Left renal pelvis (tissue), 4 donors: ENCODE measurements around the gene WDR45. TPM values are rescaled to one million over a fixed set of nuclear protein-coding genes. Genes with fewer than 3 reads are reported as not detected.

ENCODE experiments used
- DNase-seq, 4 donors: peaks; one replicate each; pipeline ENCODE4 v3.0.0-alpha.2; 2013; ENCODE audit warnings: low read depth in 4 of 4, low spot score in 3 of 4
- polyA plus RNA-seq, 4 donors: library from polyadenylated mRNA; unstranded; fragments of 120-200 nt; gene quantifications; one replicate each; pipeline ENCODE4 v1.2.1, GENCODE V29; 2013; ENCODE audit not compliant: insufficient read length in 4 of 4

Gene WDR45
- polyA plus RNA-seq, 4 donors = 48.4 to 61.6 (median 55.6) TPM

DNA sequence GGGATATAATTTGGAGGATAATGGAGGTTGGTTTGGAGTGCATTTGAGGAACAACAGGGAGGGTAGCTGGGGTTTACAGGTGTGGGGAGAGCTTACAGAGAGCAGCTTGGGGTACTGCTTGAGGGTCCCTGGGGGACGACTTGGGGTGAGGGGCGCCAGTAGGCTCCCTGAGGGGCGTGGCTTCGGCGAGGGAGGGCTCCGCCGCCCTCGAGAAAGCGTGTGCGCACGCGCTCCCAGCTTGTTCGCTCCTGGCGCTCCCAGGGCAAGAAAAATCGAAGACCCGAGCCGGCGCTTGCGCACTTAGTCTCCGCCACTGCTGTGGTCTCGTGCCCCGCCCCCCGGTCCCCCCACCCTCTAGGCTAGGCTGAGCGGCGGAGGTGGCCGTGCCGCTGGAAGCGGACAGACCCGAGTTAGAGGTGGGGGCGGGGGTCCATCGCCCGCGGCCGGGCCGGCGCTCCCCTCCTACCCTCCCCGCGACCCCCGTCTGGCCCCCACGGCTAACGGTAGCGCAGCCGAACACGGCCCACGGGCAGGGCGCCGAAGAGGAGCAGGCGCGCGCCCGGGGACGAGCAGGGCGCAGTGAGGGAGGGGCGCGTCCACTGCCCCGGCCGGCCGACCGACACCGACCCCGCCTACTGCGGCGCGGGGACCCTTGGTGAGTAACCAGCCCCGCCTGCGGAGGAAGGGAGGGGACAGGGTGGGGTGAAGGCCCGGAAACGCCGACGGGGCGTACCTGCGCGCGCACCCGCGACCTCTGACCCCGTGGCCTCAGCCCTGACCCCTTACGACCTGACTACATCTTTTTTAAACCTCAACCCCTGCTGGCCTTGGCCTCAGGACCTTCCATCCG lies 26.2 kb downstream of the WDR45 start:
- no peak for DNase-seq

DNA sequence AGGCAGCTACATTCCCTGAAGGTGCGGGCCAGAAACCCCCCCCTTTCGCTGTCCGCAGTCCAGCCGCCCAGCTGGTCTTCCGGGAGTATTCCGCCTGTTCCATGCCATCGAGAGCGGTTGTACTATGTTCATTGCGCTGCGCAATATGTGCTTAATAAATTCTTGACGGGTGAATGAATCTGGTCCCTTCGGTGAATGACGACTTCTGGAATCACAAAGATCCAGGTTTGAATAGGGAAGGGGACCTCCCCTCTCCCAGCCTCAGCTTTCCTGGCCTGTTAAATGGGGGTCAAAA lies 35.8 kb downstream of the WDR45 start:
- DNase-seq = no peak

DNA sequence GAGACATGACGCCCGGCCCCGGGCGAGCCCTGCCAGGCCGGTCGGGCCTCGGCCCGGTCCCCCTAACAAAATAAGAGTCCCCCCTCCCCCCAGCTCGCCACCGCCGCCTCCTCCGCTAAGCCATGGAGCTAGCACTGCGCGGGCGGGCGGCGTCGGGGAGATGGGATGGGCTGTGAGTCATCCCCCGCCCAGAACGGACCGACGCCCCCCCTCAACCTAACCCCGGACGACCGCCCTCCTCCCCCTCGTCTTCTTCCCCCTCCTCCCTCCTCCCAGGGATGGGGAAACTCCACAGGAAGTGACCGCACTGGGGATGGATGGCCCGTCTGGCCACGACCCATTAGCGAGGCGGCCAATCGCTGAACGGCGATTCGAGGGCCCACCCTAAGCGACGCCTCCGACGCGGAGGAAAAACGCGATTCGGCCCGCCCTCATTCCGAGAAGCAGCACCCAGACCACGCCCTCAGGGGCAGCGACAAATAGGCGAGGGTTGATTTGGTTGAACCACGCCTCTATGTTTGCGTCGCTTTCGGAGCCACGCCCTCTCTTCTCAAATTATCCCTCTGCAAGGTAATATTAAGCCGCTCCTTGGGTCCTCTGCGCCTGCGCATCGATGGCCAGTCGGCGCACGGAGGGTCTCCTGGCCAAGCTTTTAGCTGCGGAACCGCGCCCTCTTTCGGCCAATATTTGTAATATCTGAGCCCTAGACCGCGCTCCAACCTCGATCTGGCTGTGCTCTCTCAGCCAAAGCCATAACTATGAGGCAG lies 36.3 kb downstream of the WDR45 start, which contains the start of gene TFE3:
TFE3 (minus strand) TSS at position 138 of the 767 bp plus-strand sequence; CDS start at position 7, 131 bp downstream.
- DNase-seq = peak; percentile 89 to 94 (median 92)

DNA sequence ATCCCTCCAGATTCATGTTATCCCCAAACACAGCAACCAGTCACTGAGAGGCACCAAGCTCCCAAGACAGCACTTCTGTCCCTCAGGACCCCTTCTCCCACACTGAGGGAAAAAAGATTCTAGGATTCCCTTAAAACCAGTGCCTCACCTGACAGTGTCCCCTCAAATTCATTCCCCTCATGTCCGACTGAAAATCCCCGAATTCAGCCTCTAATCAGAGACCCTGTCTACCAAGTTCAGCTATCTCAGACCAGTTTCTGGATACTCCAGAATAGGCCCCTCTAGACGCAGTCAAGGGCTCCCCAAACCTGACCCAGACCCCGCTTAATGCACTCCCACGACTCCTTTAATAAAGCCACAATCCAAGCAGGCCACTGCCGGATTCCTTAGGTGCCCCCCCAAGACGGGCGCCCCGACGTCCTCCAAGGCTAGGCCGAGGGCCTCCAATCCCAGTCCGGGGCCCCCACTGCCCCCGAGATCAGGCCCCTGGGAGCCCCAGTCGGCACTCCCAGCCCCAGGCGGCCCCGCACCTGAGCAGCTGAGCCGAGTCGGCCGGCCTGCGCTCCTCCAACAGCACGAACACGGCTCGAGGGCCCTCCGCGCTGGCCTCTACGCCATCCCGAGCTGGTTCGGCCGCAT lies 37.0 kb downstream of the WDR45 start:
- no peak for DNase-seq

DNA sequence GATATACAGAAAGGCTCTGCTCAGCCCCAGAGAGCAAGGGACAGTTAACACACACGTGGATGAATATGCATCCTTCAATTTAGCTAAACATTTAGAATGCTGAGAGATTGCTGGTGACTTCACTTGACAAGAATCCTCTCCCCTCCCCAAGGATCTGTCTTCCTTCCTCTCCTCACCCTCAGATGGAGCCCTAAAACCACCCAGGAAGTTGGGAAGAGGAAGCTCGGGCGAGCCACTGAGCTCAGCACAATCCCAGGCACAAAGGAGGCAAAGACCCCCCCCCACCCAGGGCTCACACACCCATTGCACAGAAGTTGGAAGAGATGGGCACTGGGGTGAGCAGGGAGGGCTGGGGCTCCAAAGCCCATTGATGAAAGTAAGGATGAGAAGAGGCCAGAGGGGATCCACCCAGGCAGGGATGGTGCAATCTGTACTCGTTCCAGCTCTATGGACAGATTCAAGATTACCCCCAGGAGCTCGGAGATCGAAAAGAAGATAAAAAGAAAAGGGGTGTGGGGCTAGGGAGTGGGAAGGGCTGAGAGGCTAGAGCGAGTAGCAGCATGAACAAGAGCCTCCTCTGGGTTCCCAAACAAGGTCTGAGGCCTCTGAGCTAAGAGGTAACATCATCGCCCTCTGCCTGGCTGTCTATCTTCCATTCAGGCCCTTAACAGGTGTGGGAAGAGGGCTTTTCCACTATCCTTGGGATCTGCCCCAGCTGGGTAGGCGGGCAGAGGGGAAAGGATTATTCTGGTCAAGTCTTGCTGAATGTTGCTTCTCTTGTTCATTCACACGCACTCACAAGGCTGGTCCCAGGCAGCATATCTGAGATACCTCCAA lies 37.7 kb downstream of the WDR45 start:
- no peak for DNase-seq

DNA sequence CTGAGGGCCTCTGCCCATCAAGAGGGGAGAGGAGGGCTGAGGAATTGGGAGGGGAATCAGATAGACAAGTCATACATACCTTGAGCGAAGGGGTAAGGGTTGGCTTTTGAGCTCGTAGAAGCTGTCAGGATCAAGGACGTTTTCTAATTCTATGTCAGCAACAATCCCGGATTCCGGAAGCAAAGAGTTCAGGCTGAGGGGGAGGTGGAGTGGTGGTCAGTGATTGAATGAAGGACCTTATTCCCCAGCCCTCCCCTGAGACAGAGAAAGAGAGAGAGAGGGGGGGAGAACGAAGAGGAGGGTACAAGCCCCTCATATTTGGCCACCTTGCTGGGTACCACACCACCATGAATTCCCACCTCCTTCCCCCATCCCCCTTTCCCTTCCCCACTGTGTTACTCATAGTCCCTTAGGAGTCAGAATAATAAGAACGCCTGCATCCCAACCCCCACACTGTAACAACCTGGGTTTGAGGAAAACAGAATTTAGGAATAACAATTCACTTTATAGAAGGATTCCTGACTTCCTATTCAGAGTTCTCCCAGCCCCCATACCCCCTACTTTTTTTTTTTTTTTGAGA lies 39.2 kb downstream of the WDR45 start:
- no peak for DNase-seq

DNA sequence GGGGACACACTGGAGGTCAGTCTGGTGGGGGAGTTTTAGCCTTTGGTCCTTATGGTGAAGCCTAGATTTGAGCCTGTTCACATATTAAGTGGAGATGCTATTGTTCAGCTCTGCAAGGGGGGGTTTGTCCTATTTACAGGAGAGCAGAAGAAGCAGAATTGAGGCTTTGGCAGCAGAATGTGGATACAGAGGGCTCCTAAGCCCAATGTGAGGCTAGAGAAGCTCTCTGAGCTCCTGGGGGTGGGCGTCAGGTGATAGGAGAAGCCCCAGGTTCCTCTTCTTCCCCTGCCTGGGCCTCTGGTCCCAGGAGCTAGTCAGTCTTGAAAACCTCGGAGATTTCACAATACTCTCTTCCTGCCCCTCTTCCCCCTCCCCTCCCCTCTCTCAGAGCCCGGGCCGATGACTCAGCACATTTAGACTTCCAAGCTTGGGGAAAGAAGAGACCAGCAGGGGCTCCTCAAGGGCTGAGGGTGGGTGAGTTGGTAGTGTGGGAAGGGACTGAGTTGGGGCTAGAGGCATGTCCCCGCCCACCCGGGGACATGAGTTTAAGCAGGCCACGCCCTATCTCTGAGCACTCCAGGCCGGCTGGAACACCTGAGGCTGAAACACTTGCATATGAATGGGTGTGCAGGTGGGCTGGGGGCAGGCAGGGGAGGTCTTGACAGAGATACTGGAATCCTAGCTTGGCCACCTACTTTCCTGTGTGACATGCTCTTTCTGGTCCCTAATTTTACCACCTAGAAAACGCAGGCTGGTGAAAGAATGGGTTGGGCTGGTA lies 39.9 kb downstream of the WDR45 start:
- peak in 3 of 4 donors; percentile 45 to 68 (median 52) for DNase-seq

DNA sequence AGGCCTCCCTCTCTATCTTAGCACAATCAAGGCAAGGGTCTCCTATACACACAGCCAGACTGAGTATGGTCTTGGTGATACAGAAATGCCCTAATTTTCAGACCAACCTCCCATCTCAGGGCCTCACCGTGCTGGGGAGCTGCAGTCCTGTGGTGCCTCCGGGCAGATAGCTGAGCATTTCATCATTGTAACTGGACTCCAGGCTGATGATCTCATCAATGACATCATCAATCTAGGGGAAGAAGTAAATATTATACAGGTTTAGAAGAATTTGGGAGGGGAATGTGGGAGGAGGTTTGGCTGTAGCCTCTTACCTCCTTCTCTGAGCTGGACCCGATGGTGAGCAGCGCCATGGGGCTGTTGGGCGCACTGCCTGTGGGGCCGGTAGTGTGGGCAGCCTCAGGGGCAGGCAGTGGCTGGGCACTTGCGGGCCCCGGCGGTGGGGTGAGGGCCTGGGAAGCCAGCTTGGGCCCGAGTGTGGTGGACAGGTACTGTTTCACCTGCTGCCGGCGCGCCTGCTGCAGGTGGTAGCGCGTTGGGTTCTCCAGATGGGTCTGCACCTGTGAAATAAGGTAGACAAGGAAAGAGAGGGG lies 41.7 kb downstream of the WDR45 start:
- no peak for DNase-seq

DNA sequence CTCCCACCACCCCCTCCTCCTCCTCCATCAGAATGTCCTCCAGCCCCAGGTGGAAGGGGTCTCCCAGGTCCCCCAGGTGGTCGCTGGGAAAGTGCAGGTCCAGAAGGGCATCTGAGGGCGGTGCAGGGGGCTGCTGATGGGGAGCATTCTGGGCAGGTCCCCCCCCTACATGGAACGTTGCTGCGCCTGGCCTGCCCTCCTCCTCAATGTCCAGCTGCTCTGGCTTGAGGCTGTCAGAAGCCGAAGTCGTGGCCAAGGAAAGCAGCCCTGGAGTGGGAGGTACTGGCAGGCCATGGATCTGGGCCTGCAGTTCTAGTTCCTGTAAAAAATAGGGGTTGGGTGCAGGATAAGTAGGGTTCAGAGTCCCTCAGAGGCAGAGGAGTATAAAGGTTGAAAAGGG lies 49.4 kb downstream of the WDR45 start:
- no peak for DNase-seq

DNA sequence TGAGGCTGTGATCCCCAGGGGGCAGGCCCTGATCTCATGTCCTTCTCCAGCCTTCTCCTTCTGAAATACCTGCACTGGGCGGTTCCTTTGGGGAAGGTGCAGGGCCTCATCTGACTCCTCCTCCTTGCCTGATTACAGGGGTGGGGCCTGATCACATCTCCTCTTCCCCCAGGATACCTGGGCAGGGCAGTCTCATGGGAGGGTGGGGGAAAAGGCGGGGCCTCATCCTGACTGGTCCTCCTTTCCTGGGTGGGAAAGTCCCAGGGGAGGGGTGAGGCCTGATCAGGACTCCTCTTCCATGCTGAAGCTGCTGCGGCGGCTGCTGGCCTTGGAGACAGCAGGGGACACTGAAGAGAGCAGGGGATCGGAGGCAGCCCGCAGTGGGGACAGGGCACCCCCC lies 49.8 kb downstream of the WDR45 start:
- DNase-seq = no peak

Other genes starting within 250 kb of the WDR45 start
- gene PCSK1N, start 244.3 kb downstream of the WDR45 start, polyA plus RNA-seq = 10 to 100 TPM in 1 of 4 donors, 1 to 10 TPM in 3; 4.4 to 16.8 (median 5.4) TPM
- 10 to 100 TPM; 24.8 to 57.6 (median 34.0) TPM for gene TIMM17B, start 182.1 kb downstream of the WDR45 start, polyA plus RNA-seq
- gene PQBP1, start 182.0 kb downstream of the WDR45 start, polyA plus RNA-seq = 10 to 100 TPM; 60.6 to 86.0 (median 71.9) TPM
- 10 to 100 TPM; 22.3 to 33.7 (median 30.2) TPM for gene SLC35A2, start 168.2 kb downstream of the WDR45 start, polyA plus RNA-seq
- gene PIM2, start 160.9 kb downstream of the WDR45 start, polyA plus RNA-seq = 1 to 10 TPM; 5.8 to 9.2 (median 6.7) TPM
- gene OTUD5, start 122.3 kb downstream of the WDR45 start, polyA plus RNA-seq = 10 to 100 TPM; 59.8 to 67.2 (median 63.9) TPM
- 1 to 10 TPM; 2.7 to 6.6 (median 3.5) TPM for gene KCND1, start 108.0 kb downstream of the WDR45 start, polyA plus RNA-seq
- gene GRIPAP1, start 77.6 kb downstream of the WDR45 start, polyA plus RNA-seq = 10 to 100 TPM; 40.3 to 72.8 (median 55.5) TPM
- 10 to 100 TPM; 26.8 to 38.4 (median 34.1) TPM for gene TFE3, start 36.5 kb downstream of the WDR45 start, polyA plus RNA-seq
- gene CCDC120, start 20.9 kb downstream of the WDR45 start, polyA plus RNA-seq = 10 to 100 TPM in 3 of 4 donors, 1 to 10 TPM in 1; 9.5 to 16.5 (median 11.1) TPM
- gene PRAF2, start 5.9 kb downstream of the WDR45 start, polyA plus RNA-seq = 10 to 100 TPM; 37.7 to 54.3 (median 42.0) TPM
- 10 to 100 TPM; 20.5 to 25.1 (median 23.1) TPM for gene GPKOW, start 43.8 kb upstream of the WDR45 start, polyA plus RNA-seq
- 1 to 10 TPM; 3.5 to 8.5 (median 4.0) TPM for gene MAGIX, start 82.9 kb upstream of the WDR45 start, polyA plus RNA-seq
- 10 to 100 TPM; 14.8 to 42.3 (median 37.5) TPM for gene PLP2, start 92.0 kb upstream of the WDR45 start, polyA plus RNA-seq
- 1 to 10 TPM; 2.5 to 6.2 (median 4.6) TPM for gene PRICKLE3, start 106.5 kb upstream of the WDR45 start, polyA plus RNA-seq
- gene SYP, start 120.3 kb upstream of the WDR45 start, polyA plus RNA-seq = 1 to 10 TPM; 2.5 to 3.9 (median 3.0) TPM
- under 1 TPM; 0.03 to 0.70 (median 0.11) TPM for gene CACNA1F, start 153.5 kb upstream of the WDR45 start, polyA plus RNA-seq
- 10 to 100 TPM; 11.2 to 22.5 (median 16.7) TPM for gene CCDC22, start 155.6 kb upstream of the WDR45 start, polyA plus RNA-seq
- under 1 TPM; 0.66 to 0.85 (median 0.79) TPM for gene FOXP3, start 184.8 kb upstream of the WDR45 start, polyA plus RNA-seq
- 10 to 100 TPM in 1 of 4 donors, 1 to 10 TPM in 3; 4.8 to 11.5 (median 5.0) TPM for gene PPP1R3F, start 189.9 kb upstream of the WDR45 start, polyA plus RNA-seq
- not detected for gene GAGE10, start 223.8 kb upstream of the WDR45 start, polyA plus RNA-seq
- gene GAGE12J, start 242.2 kb upstream of the WDR45 start, polyA plus RNA-seq = not detected